Left lobe of liver (tissue), 2 donors: ENCODE results near the gene LRRC36. TPM values are rescaled to one million over a fixed set of nuclear protein-coding genes. Genes with fewer than 3 reads are reported as not detected.
"Not testable (repeated sequence)": the region's sequence is repeated elsewhere in the genome, so short reads cannot be mapped to it uniquely, and the experiment has no call there.

Experiments
- ATAC-seq: fragments of 200-7000 bp; cut with Tn5 transposase; one replicate; pipeline ENCODE4 v1.9.1; 2020; ENCODE audit warnings: mild to moderate bottlenecking, moderate library complexity
- DNase-seq: peaks from one replicate; pipeline ENCODE4 v3.0.0-alpha.2; 2020; ENCODE audit warnings: low spot score
- total RNA-seq: library from RNA; stranded (reverse); gene quantifications from one replicate; pipeline ENCODE4 v1.2.1, GENCODE V29; 2021
- donor health status: DM: no; HTN: no; CAD: no; lungs with moderate emphysema.
- donor health status: DM: no; HTN: yes; CAD: no.

LRRC36 gene
- total RNA-seq, 1 donor from 2014 or later: 0.25 TPM

GRCh38 chr16:67341250-67341649 lies 14.6 kb downstream of the LRRC36 start:
- ATAC-seq (no peak), DNase-seq (no peak)

- ATAC-seq: no peak
- no peak for DNase-seq
Measured at GRCh38 chr16:67342616-67343015, 16.0 kb downstream of the LRRC36 start.

GRCh38 chr16:67345401-67345800 lies 18.8 kb downstream of the LRRC36 start:
- no peak for DNase-seq
- ATAC-seq: no peak

- ATAC-seq (peak; percentile 78), DNase-seq (peak; percentile 50)
Measured at GRCh38 chr16:67346341-67346740, 19.7 kb downstream of the LRRC36 start.

GRCh38 chr16:67349172-67349571 lies 22.6 kb downstream of the LRRC36 start:
- ATAC-seq (no peak), DNase-seq (no peak)

- no peak for DNase-seq
- no peak for ATAC-seq
Measured at GRCh38 chr16:67350324-67350723, 23.7 kb downstream of the LRRC36 start.

- not testable (repeated sequence) for ATAC-seq
Measured at GRCh38 chr16:67352463-67352862, 25.8 kb downstream of the LRRC36 start.

GRCh38 chr16:67356396-67356795 lies 29.8 kb downstream of the LRRC36 start:
- ATAC-seq: no peak

More at GRCh38 chr16:67352463-67352862, 25.8 kb downstream of the LRRC36 start:
- DNase-seq: not testable (repeated sequence)

GRCh38 chr16:67357561-67357960 lies 30.9 kb downstream of the LRRC36 start:
- ATAC-seq: no peak

More at GRCh38 chr16:67356396-67356795, 29.8 kb downstream of the LRRC36 start:
- DNase-seq: no peak

GRCh38 chr16:67359540-67360269 lies 33.1 kb downstream of the LRRC36 start:
- DNase-seq, ATAC-seq: not testable (repeated sequence)

More at GRCh38 chr16:67357561-67357960, 30.9 kb downstream of the LRRC36 start:
- no peak for DNase-seq

GRCh38 chr16:67361038-67361437 lies 34.4 kb downstream of the LRRC36 start:
- ATAC-seq: no peak
- no peak for DNase-seq

GRCh38 chr16:67364600-67365235 lies 38.1 kb downstream of the LRRC36 start:
- DNase-seq (no peak), ATAC-seq (no peak)

- DNase-seq (no peak), ATAC-seq (no peak)
Measured at GRCh38 chr16:67370661-67371060, 44.0 kb downstream of the LRRC36 start.

GRCh38 chr16:67372664-67373063 lies 46.0 kb downstream of the LRRC36 start:
- no peak for ATAC-seq
- no peak for DNase-seq

- not testable (repeated sequence) for ATAC-seq, DNase-seq
Measured at GRCh38 chr16:67376012-67376411, 49.4 kb downstream of the LRRC36 start.

GRCh38 chr16:67378642-67379041 lies 52.0 kb downstream of the LRRC36 start:
- ATAC-seq: no peak

GRCh38 chr16:67383284-67383683 lies 56.7 kb downstream of the LRRC36 start:
- ATAC-seq (no peak), DNase-seq (no peak)

More at GRCh38 chr16:67378642-67379041, 52.0 kb downstream of the LRRC36 start:
- no peak for DNase-seq

- ATAC-seq (no peak), DNase-seq (no peak)
Measured at GRCh38 chr16:67384778-67385510, 58.3 kb downstream of the LRRC36 start.

GRCh38 chr16:67386861-67387455 lies 60.3 kb downstream of the LRRC36 start:
- ATAC-seq (no peak), DNase-seq (no peak)

GRCh38 chr16:67387479-67388079 lies 61.0 kb downstream of the LRRC36 start:
- DNase-seq: no peak
- ATAC-seq: no peak

GRCh38 chr16:67388191-67388590 lies 61.6 kb downstream of the LRRC36 start:
- ATAC-seq: no peak
- no peak for DNase-seq
